A549 (cell line): ENCODE measurements around the gene DYSF. TPM values are rescaled to one million over a fixed set of nuclear protein-coding genes. Genes with fewer than 3 reads are reported as not detected.

Experiments used
- ATAC-seq, 2 experiments: fragments of 200-7000 bp in 1 of 2; fragments of >200 bp in 1 of 2; cut with Nextera tagmentation in 1 of 2; cut with Tn5 transposase in 1 of 2; 3 replicates each; pipeline versions ENCODE4 v1.8.0 to v1.9.1; 2018 to 2020; ENCODE audit warnings: mild to moderate bottlenecking in 1 of 2, moderate library complexity in 1 of 2
- CTCF ChIA-PET: fragments of 300-600 bp; sonication (Branson Sonifier 250); formaldehyde crosslinking; extraction: SDS; loops from one replicate; lab custom pipeline; 2021; ENCODE audit warnings: antibody characterized with exemption, inconsistent platforms; lab: Yijun Ruan, JAX
- POLR2A ChIA-PET: fragments of 350-600 bp; formaldehyde crosslinking; extraction: SDS; loops from one replicate; lab custom pipeline; 2021; ENCODE audit warnings: antibody characterized with exemption, inconsistent platforms; lab: Yijun Ruan, JAX
- DNase-seq, 2 experiments: peaks; one replicate each; pipeline versions ENCODE4 v3.0.0 to v3.0.0-alpha.2; 2011 to 2016; ENCODE audit warnings: low read depth in 1 of 2, low spot score in 1 of 2
- FAIRE-seq: peaks from 2 replicates; lab custom pipeline; 2011; peaks lifted over from hg19 to GRCh38; lab: Jason Lieb, UNC
- H3K27ac ChIP-seq, 2 experiments: fragments of >200 bp; sonication (Bioruptor Twin); formaldehyde crosslinking; 3 replicates each; pipeline ENCODE4 v1.5.1; 2016 to 2017
- H3K4me1 ChIP-seq: fragments of >200 bp; sonication (Bioruptor Twin); formaldehyde crosslinking; 3 replicates; pipeline ENCODE4 v1.6.1; 2016
- H3K4me2 ChIP-seq: fragments of >200 bp; sonication (Bioruptor Twin); formaldehyde crosslinking; 3 replicates; pipeline ENCODE4 v1.6.1; 2016
- H3K4me3 ChIP-seq: fragments of >200 bp; sonication (Bioruptor Twin); formaldehyde crosslinking; 3 replicates; pipeline ENCODE4 v1.5.1; 2016
- H3K9me3 ChIP-seq: fragments of >200 bp; sonication (Bioruptor Twin); formaldehyde crosslinking; 3 replicates; pipeline ENCODE4 v1.6.1; 2016
- BHLHE40 ChIP-seq: IDR thresholded peaks from 2 replicates; pipeline ENCODE4 v1.6.1; 2012; ENCODE audit warnings: low read depth, low read length, inconsistent platforms
- CBX8 ChIP-seq: fragments of 200-600 bp; sonication (generic); IDR thresholded peaks from 2 replicates; pipeline ENCODE4 v1.6.1; 2016
- CEBPB ChIP-seq, 2 experiments: fragments of >200 bp in 1 of 2; sonication (Bioruptor Twin) in 1 of 2; formaldehyde crosslinking in 1 of 2; IDR thresholded peaks; 2 replicates each; pipeline ENCODE4 v1.6.1; 2012 to 2016
- CHD2 ChIP-seq: fragments of 150-350 bp; IDR thresholded peaks from 2 replicates; pipeline ENCODE4 v1.6.1; 2014; ENCODE audit warnings: low read length; ENCODE audit not compliant: partially characterized antibody
- EHF ChIP-seq: fragments of 250-450 bp; sonication (Bioruptor Pico); IDR thresholded peaks from 2 replicates; pipeline ENCODE4 v1.5.0; 2020; ENCODE audit warnings: mild to moderate bottlenecking
- EHMT2 ChIP-seq: fragments of 200-600 bp; sonication (generic); IDR thresholded peaks from 2 replicates; pipeline ENCODE4 v1.6.1; 2016; ENCODE audit warnings: antibody characterized with exemption, low read depth, mild to moderate bottlenecking, moderate library complexity
- EP300 ChIP-seq, 2 experiments: fragments of >200 bp; sonication (Bioruptor Twin); formaldehyde crosslinking; IDR thresholded peaks; 2 replicates in 1 of 2; 3 replicates in 1 of 2; pipeline ENCODE4 v1.6.1; 2016 to 2017
- GATA3 ChIP-seq: IDR thresholded peaks from 2 replicates; pipeline ENCODE4 v1.6.1; 2012; ENCODE audit warnings: borderline replicate concordance
- MAFK ChIP-seq: fragments of 450-650 bp; IDR thresholded peaks from 2 replicates; pipeline ENCODE4 v1.6.1; 2014; ENCODE audit not compliant: partially characterized antibody
- NPAS2 ChIP-seq: fragments of 250-450 bp; sonication (Bioruptor Pico); IDR thresholded peaks from 2 replicates; pipeline ENCODE4 v1.8.0; 2022; ENCODE audit warnings: mild to moderate bottlenecking, moderate library complexity, borderline replicate concordance
- NR3C1 ChIP-seq: fragments of >200 bp; sonication (Bioruptor Twin); formaldehyde crosslinking; IDR thresholded peaks from 3 replicates; pipeline ENCODE4 v1.6.1; 2017
- RAD21 ChIP-seq, 2 experiments: fragments of >200 bp in 1 of 2; sonication (Bioruptor Twin) in 1 of 2; formaldehyde crosslinking in 1 of 2; IDR thresholded peaks in 1 of 2; conservative IDR thresholded peaks in 1 of 2; 2 replicates in 1 of 2; 3 replicates in 1 of 2; pipeline ENCODE4 v1.6.1; 2012 to 2018; ENCODE audit warnings: inconsistent platforms in 1 of 2
- RCOR1 ChIP-seq: fragments of 150-350 bp; IDR thresholded peaks from 2 replicates; pipeline ENCODE4 v1.6.1; 2014; ENCODE audit warnings: antibody characterized with exemption, low read length, low read depth
- SMC3 ChIP-seq: fragments of >200 bp; sonication (Bioruptor Twin); formaldehyde crosslinking; IDR thresholded peaks from 3 replicates; pipeline ENCODE4 v1.6.1; 2018; ENCODE audit warnings: inconsistent platforms
- TFCP2L1 ChIP-seq: fragments of 250-450 bp; sonication (Bioruptor Pico); IDR thresholded peaks from 2 replicates; pipeline ENCODE4 v1.5.0; 2021; ENCODE audit warnings: mild to moderate bottlenecking
- TP53 ChIP-seq: fragments of 250-450 bp; sonication (Bioruptor Pico); IDR thresholded peaks from 2 replicates; pipeline ENCODE4 v1.5.0; 2021; ENCODE audit warnings: mild to moderate bottlenecking, moderate library complexity
- ZNF302 ChIP-seq: fragments of 250-450 bp; sonication (Bioruptor Pico); IDR thresholded peaks from 2 replicates; pipeline ENCODE4 v1.9.0; 2021; ENCODE audit warnings: inconsistent platforms, mild to moderate bottlenecking, moderate library complexity
- WGBS: methylation state at CpG from one replicate; pipeline ENCODE4 v1.1.6; 2017; ENCODE audit errors: missing lambda C conversion rate; 5-methylcytosine and 5-hydroxymethylcytosine counted together
- polyA plus RNA-seq, 4 experiments: library from polyadenylated mRNA; depleted of rRNA in 3 of 4; stranded (reverse); fragments of >200 nt; fragmentation: RNase III in 1 of 4; extraction: RNeasy Plus Mini Kit Qiagen cat#74134 plus additional on column Dnase treatment in 1 of 4; gene quantifications; 2 replicates in 3 of 4; 3 replicates in 1 of 4; pipeline ENCODE4 v1.2.3, GENCODE V29; 2011 to 2017
- TF ChIP-seq, protein P1 (sequence below): fragments of >200 bp; sonication (Bioruptor Twin); formaldehyde crosslinking; IDR thresholded peaks from 3 replicates; pipeline ENCODE4 v1.6.1; 2016
- TF ChIP-seq, protein P2 (sequence below): fragments of 150-350 bp; IDR thresholded peaks from 2 replicates; pipeline ENCODE4 v1.6.1; 2014; ENCODE audit warnings: low read depth, mild to moderate bottlenecking, low read length
- TF ChIP-seq, protein P3 (sequence below): fragments of 200-600 bp; sonication (generic); IDR thresholded peaks from 2 replicates; pipeline ENCODE4 v1.6.1; 2016; ENCODE audit warnings: antibody characterized with exemption, mild to moderate bottlenecking, moderate library complexity
- TF ChIP-seq, protein P4 (sequence below): fragments of >200 bp; sonication (Bioruptor Twin); formaldehyde crosslinking; IDR thresholded peaks from 3 replicates; pipeline ENCODE4 v1.5.1; 2016

Gene DYSF
- polyA plus RNA-seq, 2 of the 4 experiments (the other 2 are of a cell fraction), result 0.36 to 0.98 TPM

DNA sequence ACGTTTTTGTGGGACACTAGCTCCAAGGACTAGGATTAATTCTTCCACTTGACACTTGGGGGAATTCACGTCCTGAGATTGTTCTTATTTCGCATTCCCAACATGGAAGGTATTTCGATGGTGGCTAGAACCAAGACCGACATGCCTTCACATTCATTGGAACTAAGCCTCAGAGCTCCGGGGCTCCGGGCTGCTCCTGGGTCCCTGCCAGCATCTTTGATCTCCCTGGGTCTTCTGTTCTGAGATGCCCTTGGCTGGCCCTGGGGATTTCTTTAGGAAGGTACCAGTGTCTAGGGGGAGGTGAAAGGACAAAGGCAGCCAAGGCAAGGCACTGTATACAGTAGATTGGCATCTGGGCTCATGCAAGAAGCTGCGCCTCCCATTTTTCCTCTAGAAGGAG lies 76.8 kb downstream of the DYSF start:
- FAIRE-seq (no peak), ATAC-seq (no peak), DNase-seq (no peak)
- ChIA-PET POLR2A (no interaction called here), CTCF (interaction anchor here (0.7 to 3.5 kb wide), 22 partner anchors 8 to 1626 kb away, joined by 3 to 25 read pairs (median 4); partner anchors contain the start of gene SPR)
- Histone ChIP-seq H3K4me2 (no peak overlapping the region), H3K4me3 (no peak overlapping the region), H3K9me3 (no peaks in the 10 kb centered on the region), H3K27ac (no peak overlapping the region), H3K4me1 (no peaks in the 10 kb centered on the region)
- 48% methylated on average over 8 of the region's 8 CpGs for WGBS
- TF ChIP-seq ZNF302 (CRISPR knock-in tag), result no peak
- TF ChIP-seq CHD2, result no peak
- TF ChIP-seq TFCP2L1 (CRISPR knock-in tag), result no peak
- no peak for TF ChIP-seq TP53 (CRISPR knock-in tag)
- no peak for TF ChIP-seq EHF
- TF ChIP-seq CEBPB (IDR thresholded peaks at IDR 0.05), result no peak
- TF ChIP-seq GATA3, result no peak
- no peak for TF ChIP-seq EP300 (IDR thresholded peaks at IDR 0.05)
- TF ChIP-seq, protein P1, sequence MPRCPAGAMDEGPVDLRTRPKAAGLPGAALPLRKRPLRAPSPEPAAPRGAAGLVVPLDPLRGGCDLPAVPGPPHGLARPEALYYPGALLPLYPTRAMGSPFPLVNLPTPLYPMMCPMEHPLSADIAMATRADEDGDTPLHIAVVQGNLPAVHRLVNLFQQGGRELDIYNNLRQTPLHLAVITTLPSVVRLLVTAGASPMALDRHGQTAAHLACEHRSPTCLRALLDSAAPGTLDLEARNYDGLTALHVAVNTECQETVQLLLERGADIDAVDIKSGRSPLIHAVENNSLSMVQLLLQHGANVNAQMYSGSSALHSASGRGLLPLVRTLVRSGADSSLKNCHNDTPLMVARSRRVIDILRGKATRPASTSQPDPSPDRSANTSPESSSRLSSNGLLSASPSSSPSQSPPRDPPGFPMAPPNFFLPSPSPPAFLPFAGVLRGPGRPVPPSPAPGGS, result no peak
- no peak for TF ChIP-seq BHLHE40
- TF ChIP-seq NPAS2 (CRISPR knock-in tag), result no peak
- TF ChIP-seq EHMT2, result no peak
- no peak for TF ChIP-seq MAFK
- TF ChIP-seq, protein P2, sequence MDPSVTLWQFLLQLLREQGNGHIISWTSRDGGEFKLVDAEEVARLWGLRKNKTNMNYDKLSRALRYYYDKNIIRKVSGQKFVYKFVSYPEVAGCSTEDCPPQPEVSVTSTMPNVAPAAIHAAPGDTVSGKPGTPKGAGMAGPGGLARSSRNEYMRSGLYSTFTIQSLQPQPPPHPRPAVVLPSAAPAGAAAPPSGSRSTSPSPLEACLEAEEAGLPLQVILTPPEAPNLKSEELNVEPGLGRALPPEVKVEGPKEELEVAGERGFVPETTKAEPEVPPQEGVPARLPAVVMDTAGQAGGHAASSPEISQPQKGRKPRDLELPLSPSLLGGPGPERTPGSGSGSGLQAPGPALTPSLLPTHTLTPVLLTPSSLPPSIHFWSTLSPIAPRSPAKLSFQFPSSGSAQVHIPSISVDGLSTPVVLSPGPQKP, result no peak
- TF ChIP-seq, protein P3, sequence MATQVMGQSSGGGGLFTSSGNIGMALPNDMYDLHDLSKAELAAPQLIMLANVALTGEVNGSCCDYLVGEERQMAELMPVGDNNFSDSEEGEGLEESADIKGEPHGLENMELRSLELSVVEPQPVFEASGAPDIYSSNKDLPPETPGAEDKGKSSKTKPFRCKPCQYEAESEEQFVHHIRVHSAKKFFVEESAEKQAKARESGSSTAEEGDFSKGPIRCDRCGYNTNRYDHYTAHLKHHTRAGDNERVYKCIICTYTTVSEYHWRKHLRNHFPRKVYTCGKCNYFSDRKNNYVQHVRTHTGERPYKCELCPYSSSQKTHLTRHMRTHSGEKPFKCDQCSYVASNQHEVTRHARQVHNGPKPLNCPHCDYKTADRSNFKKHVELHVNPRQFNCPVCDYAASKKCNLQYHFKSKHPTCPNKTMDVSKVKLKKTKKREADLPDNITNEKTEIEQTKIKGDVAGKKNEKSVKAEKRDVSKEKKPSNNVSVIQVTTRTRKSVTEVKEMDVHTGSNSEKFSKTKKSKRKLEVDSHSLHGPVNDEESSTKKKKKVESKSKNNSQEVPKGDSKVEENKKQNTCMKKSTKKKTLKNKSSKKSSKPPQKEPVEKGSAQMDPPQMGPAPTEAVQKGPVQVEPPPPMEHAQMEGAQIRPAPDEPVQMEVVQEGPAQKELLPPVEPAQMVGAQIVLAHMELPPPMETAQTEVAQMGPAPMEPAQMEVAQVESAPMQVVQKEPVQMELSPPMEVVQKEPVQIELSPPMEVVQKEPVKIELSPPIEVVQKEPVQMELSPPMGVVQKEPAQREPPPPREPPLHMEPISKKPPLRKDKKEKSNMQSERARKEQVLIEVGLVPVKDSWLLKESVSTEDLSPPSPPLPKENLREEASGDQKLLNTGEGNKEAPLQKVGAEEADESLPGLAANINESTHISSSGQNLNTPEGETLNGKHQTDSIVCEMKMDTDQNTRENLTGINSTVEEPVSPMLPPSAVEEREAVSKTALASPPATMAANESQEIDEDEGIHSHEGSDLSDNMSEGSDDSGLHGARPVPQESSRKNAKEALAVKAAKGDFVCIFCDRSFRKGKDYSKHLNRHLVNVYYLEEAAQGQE, result no peak
- TF ChIP-seq NR3C1, result no peak
- TF ChIP-seq CBX8, result no peak

DNA sequence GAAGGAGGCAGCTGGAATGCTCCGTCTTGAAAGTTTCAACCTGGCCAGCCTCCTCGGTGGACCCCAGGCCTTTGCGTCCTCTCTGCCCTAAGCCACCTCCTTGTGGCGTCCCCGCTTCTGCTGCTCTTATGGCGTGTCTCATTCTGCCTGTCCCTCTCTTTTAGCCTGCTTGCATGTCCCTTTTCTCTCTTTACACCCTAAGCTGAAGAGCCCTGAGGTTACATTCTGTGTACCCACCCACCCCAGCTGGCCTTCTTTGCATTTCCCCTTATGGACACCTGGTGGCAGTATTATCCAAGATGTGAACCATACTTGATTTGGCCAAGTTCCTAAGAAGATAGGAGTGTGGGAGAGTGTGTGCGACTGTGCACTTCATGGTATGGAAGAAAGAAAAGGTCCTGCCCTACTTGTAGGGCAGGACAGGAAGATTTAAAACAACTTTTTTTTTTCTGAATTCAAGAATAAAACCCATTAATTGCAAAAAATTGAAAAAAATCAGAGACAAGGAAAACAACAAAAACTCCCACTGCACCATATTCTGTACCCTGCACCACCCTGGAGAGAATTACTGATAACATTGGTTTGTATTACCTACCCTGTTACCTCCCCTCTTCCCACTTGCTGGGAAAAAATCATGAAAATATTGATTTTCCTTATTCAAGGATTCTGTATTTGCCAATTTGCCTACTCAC lies 77.4 kb downstream of the DYSF start:
- CTCF ChIA-PET, result interaction anchor here (0.7 to 3.5 kb wide), 23 partner anchors 9 to 1626 kb away, joined by 3 to 25 read pairs (median 4); partner anchors contain the start of gene SPR
- FAIRE-seq, result no peak
- peak; percentile 48 to 87; a peak in 5 of 6 replicates for ATAC-seq

More for the DNA sequence above, 77.4 kb downstream of the DYSF start:
- 69% methylated on average over 7 of the region's 7 CpGs for WGBS
- Histone ChIP-seq H3K4me3 (no peak overlapping the region), H3K4me2 (no peak overlapping the region), H3K27ac (no peak overlapping the region), H3K9me3 (no peaks in the 10 kb centered on the region), H3K4me1 (no peaks in the 10 kb centered on the region)
- DNase-seq, result peak; percentile 65 to 83
- POLR2A ChIA-PET, result no interaction called here
- TF ChIP-seq SMC3 (peak; percentile 56), RCOR1 (no peak), RAD21 (conservative IDR thresholded peaks at IDR 0.05 in 1 of 2, IDR thresholded peaks at IDR 0.05 in 1 of 2) (peak; percentile 67 to 84), CHD2 (no peak)
- TF ChIP-seq, protein P4, sequence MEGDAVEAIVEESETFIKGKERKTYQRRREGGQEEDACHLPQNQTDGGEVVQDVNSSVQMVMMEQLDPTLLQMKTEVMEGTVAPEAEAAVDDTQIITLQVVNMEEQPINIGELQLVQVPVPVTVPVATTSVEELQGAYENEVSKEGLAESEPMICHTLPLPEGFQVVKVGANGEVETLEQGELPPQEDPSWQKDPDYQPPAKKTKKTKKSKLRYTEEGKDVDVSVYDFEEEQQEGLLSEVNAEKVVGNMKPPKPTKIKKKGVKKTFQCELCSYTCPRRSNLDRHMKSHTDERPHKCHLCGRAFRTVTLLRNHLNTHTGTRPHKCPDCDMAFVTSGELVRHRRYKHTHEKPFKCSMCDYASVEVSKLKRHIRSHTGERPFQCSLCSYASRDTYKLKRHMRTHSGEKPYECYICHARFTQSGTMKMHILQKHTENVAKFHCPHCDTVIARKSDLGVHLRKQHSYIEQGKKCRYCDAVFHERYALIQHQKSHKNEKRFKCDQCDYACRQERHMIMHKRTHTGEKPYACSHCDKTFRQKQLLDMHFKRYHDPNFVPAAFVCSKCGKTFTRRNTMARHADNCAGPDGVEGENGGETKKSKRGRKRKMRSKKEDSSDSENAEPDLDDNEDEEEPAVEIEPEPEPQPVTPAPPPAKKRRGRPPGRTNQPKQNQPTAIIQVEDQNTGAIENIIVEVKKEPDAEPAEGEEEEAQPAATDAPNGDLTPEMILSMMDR, result peak; percentile 66
